SKM-1 treated with dmso at 0.1 percent for 144 hours (cell line): ENCODE measurements around the gene FADS3.
A peak's percentile ranks its signal among the peaks of the same experiment; 100 is the strongest.

Experiments
- DNase-seq: peaks from one replicate; lab custom pipeline; 2025; ENCODE audit not compliant: unreplicated experiment; lab: John Stamatoyannopoulos, UW

Gene FADS3

GRCh38 chr11:61881397-61881796 lies 9.9 kb downstream of the FADS3 start:
- DNase-seq, result no peak

GRCh38 chr11:61880454-61880853 lies 10.9 kb downstream of the FADS3 start:
- DNase-seq, result no peak

GRCh38 chr11:61880031-61880430 lies 11.3 kb downstream of the FADS3 start:
- DNase-seq, result no peak

GRCh38 chr11:61879152-61879551 lies 12.2 kb downstream of the FADS3 start:
- no peak for DNase-seq

- DNase-seq, result no peak
Measured at GRCh38 chr11:61875698-61876097, 15.6 kb downstream of the FADS3 start.

- DNase-seq, result no peak
Measured at GRCh38 chr11:61874853-61875252, 16.5 kb downstream of the FADS3 start.

GRCh38 chr11:61874377-61874809 lies 17.0 kb downstream of the FADS3 start:
- DNase-seq, result no peak

GRCh38 chr11:61873588-61874376 lies 17.6 kb downstream of the FADS3 start:
- DNase-seq, result no peak

GRCh38 chr11:61872935-61873565 lies 18.3 kb downstream of the FADS3 start:
- DNase-seq, result no peak

GRCh38 chr11:61871158-61871597 lies 20.2 kb downstream of the FADS3 start:
- peak; percentile 66 for DNase-seq

GRCh38 chr11:61870541-61871031 lies 20.8 kb downstream of the FADS3 start:
- DNase-seq, result no peak

GRCh38 chr11:61869708-61870451 lies 21.5 kb downstream of the FADS3 start:
- DNase-seq, result no peak

- DNase-seq, result no peak
Measured at GRCh38 chr11:61869429-61869707, 22.0 kb downstream of the FADS3 start.

GRCh38 chr11:61868571-61869428 lies 22.5 kb downstream of the FADS3 start:
- DNase-seq, result no peak

- no peak for DNase-seq
Measured at GRCh38 chr11:61866958-61867343, 24.4 kb downstream of the FADS3 start.

- DNase-seq, result no peak
Measured at GRCh38 chr11:61866231-61866957, 25.0 kb downstream of the FADS3 start.

- no peak for DNase-seq
Measured at GRCh38 chr11:61864814-61865775, 26.2 kb downstream of the FADS3 start.

GRCh38 chr11:61863548-61864081 lies 27.7 kb downstream of the FADS3 start:
- no peak for DNase-seq
